ENCODE measurements around the gene KRT81.

Gene KRT81

GRCh38 chr12:52239767-52240166, 51.6 kb downstream of the KRT81 start:
- TF ChIP-seq FOXP2 (optimal IDR thresholded peaks at IDR 0.05; ENCODE audit: control extremely low read depth, extremely low read length, insufficient read depth) = no peak
- no peak for TF ChIP-seq EZH2 (IDR thresholded peaks at IDR 0.05)
- TF ChIP-seq POLR2AphosphoS5 (IDR thresholded peaks at IDR 0.05; ENCODE audit: borderline replicate concordance, low read depth, low read length) = no peak
- Histone ChIP-seq H3K4me3 (no peak overlapping the region), H3K9ac (ENCODE audit: insufficient read length) (no peak overlapping the region), H3K9me3 (ENCODE audit: low read depth, low read length) (no peaks in the 10 kb centered on the region), H3K27ac (no peak overlapping the region), H3K36me3 (ENCODE audit: insufficient read depth, low read length) (no peaks in the 10 kb centered on the region)
- no peak for DNase-seq (ENCODE audit: low read depth, low spot score)

- H3K4me3 ChIP-seq = no peak overlapping the region
- no peak for TF ChIP-seq EZH2 (IDR thresholded peaks at IDR 0.05)
- no peak for TF ChIP-seq FOXP2 (optimal IDR thresholded peaks at IDR 0.05; ENCODE audit: control extremely low read depth, extremely low read length, insufficient read depth)
- TF ChIP-seq POLR2AphosphoS5 (IDR thresholded peaks at IDR 0.05; ENCODE audit: borderline replicate concordance, low read depth, low read length) = no peak
- H3K36me3 ChIP-seq (ENCODE audit: insufficient read depth, low read length) = no peaks in the 10 kb centered on the region
- H3K9ac ChIP-seq (ENCODE audit: insufficient read length) = no peak overlapping the region
- no peak overlapping the region for H3K27ac ChIP-seq
- DNase-seq (ENCODE audit: low read depth, low spot score) = no peak
- H3K9me3 ChIP-seq (ENCODE audit: low read depth, low read length) = no peaks in the 10 kb centered on the region
Measured at GRCh38 chr12:52238916-52239646, 52.3 kb downstream of the KRT81 start.

- H3K9me3 ChIP-seq (ENCODE audit: low read depth, low read length) = no peaks in the 10 kb centered on the region
- no peaks in the 10 kb centered on the region for H3K36me3 ChIP-seq (ENCODE audit: insufficient read depth, low read length)
- no peak overlapping the region for H3K4me3 ChIP-seq
- no peak overlapping the region for H3K27ac ChIP-seq
- DNase-seq (ENCODE audit: low read depth, low spot score) = no peak
- no peak overlapping the region for H3K9ac ChIP-seq (ENCODE audit: insufficient read length)
- TF ChIP-seq POLR2AphosphoS5 (IDR thresholded peaks at IDR 0.05; ENCODE audit: borderline replicate concordance, low read depth, low read length) = no peak
- no peak for TF ChIP-seq EZH2 (IDR thresholded peaks at IDR 0.05)
- TF ChIP-seq FOXP2 (optimal IDR thresholded peaks at IDR 0.05; ENCODE audit: control extremely low read depth, extremely low read length, insufficient read depth) = no peak
Measured at GRCh38 chr12:52238207-52238840, 53.0 kb downstream of the KRT81 start.

GRCh38 chr12:52236386-52237050, 54.8 kb downstream of the KRT81 start:
- Histone ChIP-seq H3K9ac (ENCODE audit: insufficient read length) (no peak overlapping the region), H3K4me3 (no peak overlapping the region), H3K36me3 (ENCODE audit: insufficient read depth, low read length) (no peaks in the 10 kb centered on the region), H3K9me3 (ENCODE audit: low read depth, low read length) (no peaks in the 10 kb centered on the region), H3K27ac (no peak overlapping the region)
- DNase-seq (ENCODE audit: low read depth, low spot score) = no peak
- TF ChIP-seq FOXP2 (optimal IDR thresholded peaks at IDR 0.05; ENCODE audit: control extremely low read depth, extremely low read length, insufficient read depth) (no peak), EZH2 (IDR thresholded peaks at IDR 0.05) (no peak), POLR2AphosphoS5 (IDR thresholded peaks at IDR 0.05; ENCODE audit: borderline replicate concordance, low read depth, low read length) (no peak)
